SJCRH30 (cell line): ENCODE results near the gene MRPS18A. TPM values are rescaled to one million over a fixed set of nuclear protein-coding genes. Genes with fewer than 3 reads are reported as not detected.
"Not testable (repeated sequence)": the region's sequence is repeated elsewhere in the genome, so short reads cannot be mapped to it uniquely, and the experiment has no call there.

Experiments
- DNase-seq, 2 experiments: peaks; one replicate each; pipeline ENCODE4 v3.0.0-alpha.2; 2015 to 2020
- H3K27ac ChIP-seq: fragments of 250-450 bp; sonication (Bioruptor Pico); 2 replicates; pipeline ENCODE4 v1.5.1; 2020; ENCODE audit warnings: mild to moderate bottlenecking, moderate library complexity
- H3K27me3 ChIP-seq: fragments of 250-450 bp; sonication (Bioruptor Pico); 2 replicates; pipeline ENCODE4 v1.5.1; 2020; ENCODE audit warnings: mild to moderate bottlenecking, moderate library complexity
- H3K36me3 ChIP-seq: fragments of 250-450 bp; sonication (Bioruptor Pico); 2 replicates; pipeline ENCODE4 v1.5.1; 2020; ENCODE audit warnings: mild to moderate bottlenecking, moderate library complexity
- H3K4me1 ChIP-seq: fragments of 250-450 bp; sonication (Bioruptor Pico); 2 replicates; pipeline ENCODE4 v1.5.1; 2020; ENCODE audit warnings: mild to moderate bottlenecking, moderate library complexity
- H3K4me3 ChIP-seq: fragments of 250-450 bp; sonication (Bioruptor Pico); 2 replicates; pipeline ENCODE4 v1.5.1; 2020; ENCODE audit warnings: mild to moderate bottlenecking, moderate library complexity
- H3K9me3 ChIP-seq: fragments of 250-450 bp; sonication (Bioruptor Pico); replicated peaks from 2 replicates; pipeline ENCODE4 v1.5.1; 2020; ENCODE audit warnings: mild to moderate bottlenecking, moderate library complexity
- total RNA-seq: library from RNA; depleted of rRNA; stranded (reverse); fragments of >200 nt; shearing (Covaris generic); gene quantifications from 2 replicates; pipeline ENCODE4 v1.2.3, GENCODE V29; 2014

Gene MRPS18A
- total RNA-seq, 1 experiment from 2014 or later: 51.6 TPM

DNA sequence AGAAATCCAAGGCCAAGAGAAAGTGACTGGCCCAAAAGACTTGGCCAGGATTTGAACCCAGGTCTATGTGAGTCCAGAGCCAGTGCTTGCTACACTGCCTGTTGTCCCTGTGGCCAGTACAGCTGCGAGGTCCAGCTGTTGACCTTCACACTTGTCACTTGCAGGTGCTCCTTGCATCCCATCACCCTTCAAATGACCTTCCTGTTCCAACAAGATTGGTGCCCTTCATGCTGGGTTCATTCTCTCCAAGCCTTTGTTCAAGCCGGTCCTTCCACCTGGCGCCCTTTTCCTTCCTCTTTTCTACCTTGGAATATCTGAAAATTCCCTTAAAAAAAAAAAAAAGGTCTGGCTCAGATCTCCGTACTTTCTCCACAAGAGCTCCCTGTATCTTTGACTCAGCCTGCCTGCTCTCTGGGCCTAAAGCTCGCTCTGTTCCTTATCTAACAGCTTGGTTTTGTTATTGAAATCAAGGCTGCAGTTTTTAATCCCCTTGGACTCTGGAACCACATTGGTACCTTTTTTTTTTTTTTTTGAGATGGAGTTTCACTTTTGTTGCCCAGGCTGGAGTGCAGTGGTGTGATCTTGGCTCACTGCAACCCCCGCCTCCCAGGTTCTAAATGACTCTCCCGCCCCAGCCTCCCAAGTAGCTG lies 22.2 kb upstream of the MRPS18A start:
- Histone ChIP-seq H3K4me3 (no peak overlapping the region), H3K9me3 (no peaks in the 10 kb centered on the region), H3K27me3 (no peaks in the 10 kb centered on the region), H3K4me1 (peaks cover 46% of the 10 kb centered on the region), H3K36me3 (no peaks in the 10 kb centered on the region), H3K27ac (no peak overlapping the region)
- no peak for DNase-seq

DNA sequence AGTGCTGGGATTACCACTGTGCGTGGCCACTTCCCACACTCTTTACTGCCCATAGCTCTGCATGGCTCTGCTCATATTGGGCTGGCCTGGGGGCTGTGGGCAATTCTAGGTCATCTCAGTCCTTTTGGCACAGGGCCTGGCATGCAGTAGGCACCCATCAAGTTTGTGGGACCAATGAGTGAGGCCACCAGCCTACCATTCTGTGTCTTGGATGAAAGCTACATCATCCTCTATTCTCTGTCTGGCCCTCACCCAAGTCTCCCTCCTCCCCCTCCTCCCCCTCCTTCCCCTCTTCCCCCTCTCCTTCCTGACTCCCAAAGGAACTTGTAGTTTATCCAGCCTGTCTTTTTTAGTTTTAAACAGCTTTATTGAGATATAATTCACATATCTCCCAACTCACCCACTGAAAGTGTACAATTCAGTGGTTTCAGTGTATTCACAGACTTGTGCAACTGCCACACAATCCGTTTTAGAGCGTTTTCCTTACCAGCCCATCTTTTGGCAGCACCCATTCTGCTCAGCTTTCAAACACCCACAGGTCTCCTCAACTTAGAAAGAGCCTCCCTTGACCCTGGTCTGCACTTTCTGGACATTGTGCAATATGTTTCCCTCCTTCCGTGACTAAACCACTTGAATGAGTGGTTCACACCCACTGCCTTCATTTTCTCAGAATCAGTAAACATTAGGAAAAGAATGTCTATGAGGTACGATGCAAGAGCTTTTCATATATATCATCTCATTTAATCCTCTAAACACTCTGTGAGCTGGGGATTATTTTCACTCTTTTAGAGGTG lies 21.5 kb upstream of the MRPS18A start:
- no peak overlapping the region for H3K27ac ChIP-seq
- peaks cover 39% of the 10 kb centered on the region for H3K4me1 ChIP-seq
- DNase-seq: no peak

DNA sequence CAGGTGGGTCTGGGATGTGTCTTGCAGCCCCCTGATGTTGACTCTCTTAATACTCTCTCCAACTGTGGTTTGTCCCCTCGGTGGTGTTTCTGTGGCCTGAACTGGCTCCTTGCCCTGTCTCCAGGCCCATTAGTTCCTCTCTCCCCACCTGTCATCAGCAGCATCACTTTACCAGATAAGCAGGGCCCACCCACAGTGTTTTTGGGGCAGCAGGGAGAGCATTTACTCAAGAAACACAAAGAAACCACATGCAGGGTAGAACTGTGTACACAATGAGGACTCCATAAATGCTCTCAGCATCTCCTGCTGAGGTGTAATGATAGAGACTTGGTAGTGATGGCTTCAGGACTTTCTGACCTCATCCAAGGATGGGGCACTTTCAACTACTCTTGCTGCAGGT lies 20.2 kb upstream of the MRPS18A start:
- H3K36me3 ChIP-seq: no peaks in the 10 kb centered on the region
- H3K9me3 ChIP-seq: no peaks in the 10 kb centered on the region
- H3K4me3 ChIP-seq: no peak overlapping the region
- no peaks in the 10 kb centered on the region for H3K27me3 ChIP-seq
- H3K4me1 ChIP-seq: peaks cover 49% of the 10 kb centered on the region
- H3K27ac ChIP-seq: peak overlapping the region; percentile 37; the same call in 1 of the 2 replicates
- peak; percentile 93 to 96 for DNase-seq

More for the DNA sequence above, 21.5 kb upstream of the MRPS18A start:
- Histone ChIP-seq H3K9me3 (no peaks in the 10 kb centered on the region), H3K27me3 (no peaks in the 10 kb centered on the region), H3K4me3 (no peak overlapping the region), H3K36me3 (no peaks in the 10 kb centered on the region)

DNA sequence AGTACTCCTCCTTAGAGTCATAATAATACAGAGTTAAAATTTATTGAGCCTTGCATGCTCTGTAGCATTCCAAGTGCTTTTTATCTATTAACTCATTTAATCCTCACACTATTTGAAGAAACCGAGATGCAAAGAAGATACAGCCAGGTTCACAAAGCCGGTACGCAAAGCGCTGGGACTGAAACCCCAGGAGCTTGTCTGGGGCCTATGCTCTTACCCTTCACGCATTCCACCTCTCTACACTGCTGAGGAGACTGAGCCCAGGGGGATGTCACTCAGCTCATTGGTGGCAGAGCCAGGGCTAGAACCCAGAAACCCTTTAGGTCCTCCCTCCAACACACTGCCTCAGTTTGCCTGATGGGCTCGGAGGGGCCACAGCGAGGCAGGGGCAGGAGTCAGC lies 19.7 kb upstream of the MRPS18A start:
- Histone ChIP-seq H3K4me3 (no peak overlapping the region), H3K27ac (peak overlapping the region; percentile 37; the same call in 1 of the 2 replicates), H3K27me3 (no peaks in the 10 kb centered on the region), H3K9me3 (no peaks in the 10 kb centered on the region), H3K4me1 (peaks cover 47% of the 10 kb centered on the region), H3K36me3 (no peaks in the 10 kb centered on the region)
- DNase-seq: no peak

DNA sequence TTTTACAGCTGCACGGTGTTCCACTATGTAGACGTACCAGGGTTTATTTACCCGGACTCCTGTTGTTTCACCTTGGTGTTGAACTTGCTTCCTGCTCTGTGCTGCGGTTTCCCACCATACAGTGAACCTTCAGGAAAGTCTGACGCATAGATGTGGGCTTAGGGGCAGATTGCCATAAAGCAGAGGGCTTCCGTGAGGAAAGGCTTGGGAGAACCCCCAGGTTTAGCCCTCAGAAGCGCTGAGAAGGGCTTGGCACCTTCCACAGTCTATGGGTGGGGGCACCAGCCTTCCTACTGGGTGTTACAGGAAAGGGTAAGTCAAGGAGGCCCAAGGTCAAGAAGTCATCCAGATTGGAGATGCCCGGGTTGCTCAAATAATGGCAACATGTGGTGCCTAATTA lies 19.2 kb upstream of the MRPS18A start:
- peaks cover 51% of the 10 kb centered on the region for H3K4me1 ChIP-seq

DNA sequence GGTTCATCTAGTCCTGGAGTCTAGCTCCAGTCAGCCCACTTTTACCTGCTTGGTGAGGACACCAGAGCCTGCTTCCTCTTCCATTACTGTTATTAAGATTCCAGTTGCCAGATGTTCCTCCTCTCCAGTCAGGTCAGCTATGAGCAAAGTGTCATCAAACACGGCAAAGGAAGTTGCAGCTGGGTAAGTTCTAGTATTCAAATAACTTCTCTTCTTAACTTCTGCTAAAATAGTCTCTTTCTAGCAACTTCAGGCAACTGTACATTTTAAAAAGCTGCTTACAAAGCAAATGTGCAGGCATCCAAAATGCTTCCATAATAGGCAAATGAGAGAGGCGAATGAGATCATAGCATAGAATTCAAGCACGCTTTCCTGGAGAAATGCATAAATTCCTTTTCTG lies 18.4 kb upstream of the MRPS18A start:
- peaks cover 55% of the 10 kb centered on the region for H3K4me1 ChIP-seq

More for the DNA sequence above, 19.2 kb upstream of the MRPS18A start:
- Histone ChIP-seq H3K9me3 (no peaks in the 10 kb centered on the region), H3K4me3 (no peak overlapping the region), H3K27ac (no peak overlapping the region; the same call in 1 of the 2 replicates), H3K27me3 (no peaks in the 10 kb centered on the region), H3K36me3 (no peaks in the 10 kb centered on the region)
- DNase-seq: no peak

DNA sequence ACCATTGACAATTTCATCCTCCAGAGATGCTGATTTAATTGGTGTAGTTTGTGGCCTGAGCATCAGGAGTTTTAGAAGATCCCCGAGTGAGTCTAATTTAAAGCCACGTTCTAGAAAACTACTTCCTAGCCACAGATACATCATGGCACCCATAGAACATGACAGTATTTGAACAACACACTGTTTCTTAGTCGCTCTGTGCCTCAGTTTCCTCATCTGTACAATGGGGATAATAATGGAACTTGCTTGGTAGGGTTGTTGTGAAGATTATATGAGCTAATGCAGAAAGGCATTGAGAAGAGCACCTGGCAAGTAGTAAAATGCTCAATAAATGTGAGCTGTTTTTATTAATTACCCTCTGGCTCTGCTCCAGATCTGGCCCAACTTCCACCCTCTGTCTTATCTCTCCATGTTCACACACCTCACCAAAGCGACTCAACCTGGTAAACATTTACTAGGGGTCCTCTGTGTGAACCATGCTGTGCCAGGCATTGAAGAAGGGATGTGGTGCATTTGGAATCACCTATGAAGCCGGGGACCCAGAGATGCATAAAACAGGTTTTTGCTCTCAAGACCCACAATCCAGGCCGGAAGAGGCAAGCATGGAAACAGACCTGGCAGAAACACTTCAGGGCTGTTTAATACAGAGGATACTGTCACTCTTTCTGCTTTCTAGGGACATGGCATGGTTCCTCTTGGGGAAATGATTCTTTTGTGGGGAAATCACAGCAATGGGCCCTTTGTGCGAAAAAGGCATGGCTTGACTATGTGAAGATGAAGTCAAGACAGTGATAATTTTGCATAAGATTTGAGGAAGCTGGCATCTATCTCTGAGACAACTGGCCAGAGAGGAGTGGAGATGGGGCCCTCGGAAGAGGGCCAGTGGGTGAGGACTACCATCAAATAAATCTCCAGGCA lies 16.2 kb upstream of the MRPS18A start:
- no peak for DNase-seq
- H3K9me3 ChIP-seq: no peaks in the 10 kb centered on the region
- peaks cover 66% of the 10 kb centered on the region for H3K4me1 ChIP-seq

More for the DNA sequence above, 18.4 kb upstream of the MRPS18A start:
- DNase-seq: no peak
- Histone ChIP-seq H3K4me3 (no peak overlapping the region), H3K27ac (no peak overlapping the region), H3K36me3 (no peaks in the 10 kb centered on the region), H3K27me3 (no peaks in the 10 kb centered on the region), H3K9me3 (no peaks in the 10 kb centered on the region)

DNA sequence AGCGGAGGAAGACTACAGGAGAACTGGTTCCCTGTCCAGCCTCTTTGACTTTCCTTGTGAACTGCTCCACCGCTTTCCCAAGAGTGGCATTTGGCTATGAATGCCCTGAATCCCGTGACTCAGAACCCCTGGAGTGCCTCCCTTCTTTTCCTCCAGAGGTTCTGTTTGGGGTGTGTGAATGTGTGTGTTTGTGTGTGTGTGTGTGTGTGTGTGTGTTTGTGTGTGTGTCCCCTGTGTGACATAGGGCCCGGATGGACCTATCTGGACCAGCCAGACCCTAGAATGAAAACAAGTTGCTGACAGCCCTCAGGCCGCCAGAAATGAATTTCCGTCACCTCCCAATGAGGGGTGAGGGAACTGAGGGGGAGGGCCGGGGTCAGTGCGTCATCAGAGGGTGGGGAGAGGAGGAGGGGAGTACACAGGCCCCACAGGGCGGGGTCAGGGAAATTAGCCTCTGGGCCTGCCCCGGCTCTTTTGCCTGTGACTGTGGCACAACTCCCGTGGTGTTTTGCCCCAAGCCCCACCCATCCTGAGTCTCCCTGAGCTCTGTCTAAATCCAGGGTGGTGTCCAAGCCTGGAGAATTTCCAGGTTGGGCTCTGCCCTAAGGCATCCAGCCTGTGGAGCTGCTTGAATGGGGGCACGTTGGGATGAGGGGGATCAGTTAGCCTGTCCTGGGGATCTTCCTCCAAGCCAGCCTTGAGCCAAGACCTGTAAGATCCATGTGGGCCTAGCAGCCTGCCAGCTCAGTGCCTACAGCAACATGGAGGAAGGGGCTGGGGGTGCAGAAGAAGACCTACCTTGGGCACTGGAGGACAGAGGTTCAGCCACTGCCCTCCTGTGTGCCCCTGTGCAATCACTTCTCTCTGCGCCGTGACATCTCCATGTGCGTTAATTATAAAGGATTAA lies 15.2 kb upstream of the MRPS18A start:
- H3K36me3 ChIP-seq: no peaks in the 10 kb centered on the region
- peaks cover 66% of the 10 kb centered on the region for H3K4me1 ChIP-seq
- H3K27ac ChIP-seq: peak overlapping the region; percentile 75
- H3K4me3 ChIP-seq: peak overlapping the region; percentile 30
- no peaks in the 10 kb centered on the region for H3K9me3 ChIP-seq
- H3K27me3 ChIP-seq: no peaks in the 10 kb centered on the region
- peak; percentile 99 for DNase-seq

More for the DNA sequence above, 16.2 kb upstream of the MRPS18A start:
- Histone ChIP-seq H3K4me3 (0 out of 2 replicates have a peak overlapping the region, but pooled peaks have one; percentile 4), H3K27ac (peak overlapping the region; percentile 75), H3K36me3 (no peaks in the 10 kb centered on the region), H3K27me3 (no peaks in the 10 kb centered on the region)

DNA sequence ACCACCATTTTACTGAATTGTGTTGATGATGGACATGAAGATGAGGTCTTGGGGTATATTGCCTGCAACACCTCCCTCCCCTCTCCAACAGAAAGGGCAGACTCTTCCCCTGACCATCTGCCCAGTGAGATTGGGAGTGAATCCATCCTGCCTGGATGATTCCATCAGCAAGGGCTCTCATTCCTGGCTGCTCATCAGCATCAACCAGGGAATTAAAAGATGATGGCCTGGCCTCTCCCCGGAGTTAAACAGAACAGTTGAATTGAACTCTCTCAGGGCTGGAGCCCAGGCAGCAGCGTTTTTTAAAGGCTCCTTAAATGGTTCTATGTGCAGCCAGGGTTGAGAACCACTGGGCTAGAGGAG lies 14.6 kb upstream of the MRPS18A start:
- no peaks in the 10 kb centered on the region for H3K27me3 ChIP-seq
- peak overlapping the region; percentile 30 for H3K4me3 ChIP-seq
- H3K4me1 ChIP-seq: peaks cover 66% of the 10 kb centered on the region
- DNase-seq: peak in 1 of 2 experiments; percentile 60
- H3K36me3 ChIP-seq: no peaks in the 10 kb centered on the region
- peak overlapping the region; percentile 75 for H3K27ac ChIP-seq
- H3K9me3 ChIP-seq: no peaks in the 10 kb centered on the region

DNA sequence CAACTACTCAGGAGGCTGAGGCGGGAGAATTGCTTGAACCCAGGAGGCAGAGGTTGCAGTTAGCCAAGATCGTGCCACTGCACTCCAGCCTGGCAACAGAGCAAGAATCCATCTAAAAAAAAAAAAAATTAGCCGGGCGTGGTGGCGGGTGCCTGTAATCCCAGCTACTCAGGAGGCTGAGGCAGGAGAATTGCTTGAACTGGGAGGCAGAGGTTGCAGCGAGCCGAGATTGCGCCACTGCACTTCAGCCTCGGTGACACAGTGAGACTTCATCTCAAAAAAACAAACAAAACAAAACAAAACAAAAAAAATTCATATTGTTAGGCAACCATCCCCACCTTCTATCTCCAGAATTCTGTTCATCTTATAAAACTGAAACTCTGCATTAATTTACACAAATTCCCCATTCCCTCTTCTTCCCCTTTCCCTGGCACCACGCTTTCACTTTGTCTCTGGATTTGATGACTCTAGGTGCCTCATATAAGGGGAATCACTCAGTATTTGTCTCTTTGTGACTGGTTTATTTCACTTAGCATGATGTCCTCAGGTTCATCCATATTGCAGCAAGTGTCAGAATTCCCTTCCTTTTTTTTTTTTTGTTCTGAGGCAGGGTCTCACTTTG lies 13.5 kb upstream of the MRPS18A start:
- H3K4me1 ChIP-seq: peaks cover 57% of the 10 kb centered on the region
- not testable (repeated sequence) for H3K27ac ChIP-seq, H3K27me3 ChIP-seq, DNase-seq, H3K36me3 ChIP-seq, H3K4me3 ChIP-seq, H3K9me3 ChIP-seq

DNA sequence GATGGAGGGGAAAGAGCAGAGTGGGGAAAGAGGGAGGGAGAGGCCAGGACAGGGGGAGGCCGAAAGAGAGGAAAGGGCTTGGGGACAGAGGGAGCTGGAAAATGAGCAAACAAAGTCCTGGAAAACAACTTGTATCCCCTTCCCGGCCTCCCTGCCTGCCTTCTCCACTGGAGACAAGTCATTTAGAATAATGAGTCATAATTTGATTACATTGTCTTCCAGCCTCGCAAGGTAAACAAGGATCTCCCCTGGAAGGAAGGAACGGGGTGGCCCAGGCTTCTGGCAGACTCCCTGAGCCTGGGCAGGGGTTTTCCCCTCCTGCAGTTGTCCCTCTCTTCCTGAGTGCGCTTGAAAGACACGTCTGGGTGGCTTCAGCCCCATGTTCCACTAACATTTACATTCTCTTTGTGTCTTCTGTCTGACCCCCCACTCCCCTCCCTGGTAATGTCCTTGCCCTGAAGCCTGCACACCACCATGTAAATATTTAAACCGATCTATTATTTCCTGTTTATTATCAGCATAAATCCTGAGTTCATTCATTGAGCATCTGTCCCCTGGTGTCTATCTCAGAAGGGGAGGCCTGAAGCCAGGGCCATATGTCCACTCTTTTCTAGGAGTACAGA lies 12.1 kb upstream of the MRPS18A start:
- peak overlapping the region; percentile 20; the same call in 1 of the 2 replicates for H3K27ac ChIP-seq
- H3K4me3 ChIP-seq: no peak overlapping the region
- peak; percentile 20 to 48 for DNase-seq
- H3K27me3 ChIP-seq: no peaks in the 10 kb centered on the region
- no peaks in the 10 kb centered on the region for H3K9me3 ChIP-seq
- H3K36me3 ChIP-seq: no peaks in the 10 kb centered on the region
- H3K4me1 ChIP-seq: peaks cover 68% of the 10 kb centered on the region

DNA sequence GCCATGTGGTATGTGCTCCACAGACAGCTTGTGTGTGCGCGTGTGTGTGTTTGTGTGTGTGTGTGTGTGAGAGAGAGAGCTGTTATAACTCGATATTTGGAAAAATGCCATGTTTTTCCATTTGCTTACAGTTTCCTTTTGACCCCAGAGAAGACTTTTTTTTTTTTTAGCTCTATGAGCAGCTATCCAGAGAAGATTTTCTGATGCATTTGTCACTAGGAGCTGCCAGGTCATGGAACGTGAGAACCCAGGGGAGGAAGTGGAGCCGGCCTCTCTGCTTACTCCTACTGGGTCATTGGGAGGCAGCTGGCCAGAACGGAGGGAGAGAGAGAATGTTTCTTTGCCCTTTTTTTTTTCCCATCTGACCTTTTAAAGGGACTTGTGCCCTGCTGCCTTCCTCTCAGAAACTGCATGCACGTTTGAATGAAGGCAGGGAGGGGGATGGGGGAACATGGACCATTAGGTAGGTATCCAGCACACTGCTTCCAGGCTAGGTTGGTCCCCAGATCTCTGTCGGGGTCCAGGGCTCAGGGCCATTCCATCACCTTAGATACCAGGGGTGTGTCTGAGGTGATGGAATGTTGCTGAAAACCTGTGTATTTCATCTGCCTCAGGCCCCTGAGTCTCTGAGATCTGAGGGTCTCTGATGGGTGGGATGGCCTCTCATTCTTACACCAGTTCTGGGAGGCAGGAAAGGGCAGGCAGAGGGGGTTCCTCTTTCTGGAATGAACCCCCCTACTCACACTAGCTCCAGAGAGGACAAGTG lies 11.2 kb upstream of the MRPS18A start:
- Histone ChIP-seq H3K36me3 (no peaks in the 10 kb centered on the region), H3K27me3 (no peaks in the 10 kb centered on the region), H3K9me3 (no peaks in the 10 kb centered on the region), H3K4me3 (no peak overlapping the region), H3K27ac (peak overlapping the region; percentile 20; the same call in 1 of the 2 replicates), H3K4me1 (peaks cover 68% of the 10 kb centered on the region)
- peak; percentile 54 to 74 for DNase-seq
